Thoracic aorta (tissue), 2 donors: ENCODE results near the gene NOS1AP. TPM values are rescaled to one million over a fixed set of nuclear protein-coding genes. Genes with fewer than 3 reads are reported as not detected.

ENCODE experiments used
- ATAC-seq: fragments of 150-250 bp; one replicate; pipeline ENCODE4 v1.8.0; 2017; ENCODE audit warnings: low read depth; ENCODE audit not compliant: insufficient number of reproducible peaks, low FRiP score
- DNase-seq: peaks from one replicate; pipeline ENCODE4 v3.0.0-alpha.2; 2020; ENCODE audit warnings: low spot score
- H3K27ac ChIP-seq, 2 donors: fragments of 200-600 bp; sonication (generic); 1 replicate in 1 of 2; 2 replicates in 1 of 2; pipeline ENCODE4 v1.5.1; 2016; ENCODE audit warnings: mild to moderate bottlenecking in 2 of 2, moderate library complexity in 2 of 2
- H3K27me3 ChIP-seq: fragments of 200-600 bp; sonication (generic); replicated peaks from 2 replicates; pipeline ENCODE4 v1.6.0; 2016; ENCODE audit warnings: mild to moderate bottlenecking; ENCODE audit not compliant: insufficient read depth
- H3K36me3 ChIP-seq: fragments of 200-600 bp; sonication (generic); one replicate; pipeline ENCODE4 v1.5.1; 2016
- H3K4me1 ChIP-seq, 2 donors: fragments of 200-600 bp; sonication (generic); 1 replicate in 1 of 2; 2 replicates in 1 of 2; pipeline versions ENCODE4 v1.5.1 to v1.6.0; 2016; ENCODE audit warnings: low read depth in 2 of 2, mild to moderate bottlenecking in 1 of 2; ENCODE audit not compliant: control insufficient read depth in 1 of 2
- H3K4me3 ChIP-seq: fragments of 200-600 bp; sonication (generic); 2 replicates; pipeline ENCODE4 v1.5.1; 2016; ENCODE audit warnings: mild to moderate bottlenecking
- H3K9me3 ChIP-seq: fragments of 200-600 bp; sonication (generic); 2 replicates; pipeline ENCODE4 v1.5.1; 2016
- total RNA-seq, 2 donors: library from RNA; depleted of rRNA; stranded (reverse); fragments of >200 nt; gene quantifications; one replicate each; pipeline versions ENCODE4 v1.1.0 to v1.2.3, GENCODE V29; 2016
- TF ChIP-seq, protein P1 (sequence below): fragments of 200-600 bp; sonication (generic); IDR thresholded peaks from one replicate; pipeline ENCODE4 v1.5.1; 2019; ENCODE audit warnings: antibody characterized with exemption

NOS1AP gene
- total RNA-seq, 2 donors from 2014 or later: 6.3 to 12.2 TPM

GRCh38 chr1:162212713-162213112 is 143.2 kb downstream of the NOS1AP start:
- TF ChIP-seq, protein P1, sequence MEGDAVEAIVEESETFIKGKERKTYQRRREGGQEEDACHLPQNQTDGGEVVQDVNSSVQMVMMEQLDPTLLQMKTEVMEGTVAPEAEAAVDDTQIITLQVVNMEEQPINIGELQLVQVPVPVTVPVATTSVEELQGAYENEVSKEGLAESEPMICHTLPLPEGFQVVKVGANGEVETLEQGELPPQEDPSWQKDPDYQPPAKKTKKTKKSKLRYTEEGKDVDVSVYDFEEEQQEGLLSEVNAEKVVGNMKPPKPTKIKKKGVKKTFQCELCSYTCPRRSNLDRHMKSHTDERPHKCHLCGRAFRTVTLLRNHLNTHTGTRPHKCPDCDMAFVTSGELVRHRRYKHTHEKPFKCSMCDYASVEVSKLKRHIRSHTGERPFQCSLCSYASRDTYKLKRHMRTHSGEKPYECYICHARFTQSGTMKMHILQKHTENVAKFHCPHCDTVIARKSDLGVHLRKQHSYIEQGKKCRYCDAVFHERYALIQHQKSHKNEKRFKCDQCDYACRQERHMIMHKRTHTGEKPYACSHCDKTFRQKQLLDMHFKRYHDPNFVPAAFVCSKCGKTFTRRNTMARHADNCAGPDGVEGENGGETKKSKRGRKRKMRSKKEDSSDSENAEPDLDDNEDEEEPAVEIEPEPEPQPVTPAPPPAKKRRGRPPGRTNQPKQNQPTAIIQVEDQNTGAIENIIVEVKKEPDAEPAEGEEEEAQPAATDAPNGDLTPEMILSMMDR: no peak
- ATAC-seq (no peak), DNase-seq (no peak)
- Histone ChIP-seq H3K36me3 (no peaks in the 10 kb centered on the region), H3K27me3 (no peaks in the 10 kb centered on the region), H3K9me3 (no peaks in the 10 kb centered on the region), H3K27ac (peak overlapping the region in 1 of 2 donors; percentile 60), H3K4me3 (no peak overlapping the region), H3K4me1 (peaks cover 17 to 33% of the 10 kb centered on the region in 2 donors)

DNA sequence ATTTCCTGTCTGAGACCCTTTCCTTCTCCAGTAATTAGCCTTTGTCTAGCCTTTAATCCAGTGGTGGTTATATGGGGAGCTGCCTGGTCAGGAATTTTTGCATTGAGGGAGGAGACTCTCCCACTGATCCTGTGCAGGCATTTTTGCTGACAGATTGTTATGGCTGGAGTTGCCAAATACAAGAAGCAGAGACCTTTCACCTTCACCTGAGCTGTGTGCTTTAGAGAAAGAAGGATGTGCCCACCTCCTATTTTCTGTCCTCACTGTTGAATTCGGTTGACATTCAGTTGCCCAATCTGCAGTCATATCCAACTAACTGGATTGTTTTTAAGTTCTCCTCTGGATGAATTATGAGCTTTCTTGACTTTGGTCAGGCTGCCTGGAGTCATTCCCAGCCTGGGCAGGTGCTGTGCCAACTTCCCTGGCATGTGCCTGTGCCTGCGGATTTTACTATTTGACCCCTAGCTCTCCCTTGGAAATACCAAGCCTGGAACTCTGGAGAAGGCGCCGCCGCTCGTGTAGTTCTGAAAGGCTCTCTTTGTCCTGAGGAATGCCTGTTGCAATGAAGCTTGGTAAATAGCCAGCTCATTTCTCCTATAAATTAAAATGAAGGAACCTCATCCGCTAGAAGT is 143.9 kb downstream of the NOS1AP start:
- Histone ChIP-seq H3K4me1 (peaks cover 18 to 35% of the 10 kb centered on the region in 2 donors), H3K27ac (peak overlapping the region; percentile 57 to 60), H3K27me3 (no peaks in the 10 kb centered on the region), H3K36me3 (no peaks in the 10 kb centered on the region), H3K9me3 (no peaks in the 10 kb centered on the region), H3K4me3 (no peak overlapping the region)
- TF ChIP-seq, protein P1: no peak
- peak; percentile 20 for DNase-seq
- peak; percentile 62 for ATAC-seq

DNA sequence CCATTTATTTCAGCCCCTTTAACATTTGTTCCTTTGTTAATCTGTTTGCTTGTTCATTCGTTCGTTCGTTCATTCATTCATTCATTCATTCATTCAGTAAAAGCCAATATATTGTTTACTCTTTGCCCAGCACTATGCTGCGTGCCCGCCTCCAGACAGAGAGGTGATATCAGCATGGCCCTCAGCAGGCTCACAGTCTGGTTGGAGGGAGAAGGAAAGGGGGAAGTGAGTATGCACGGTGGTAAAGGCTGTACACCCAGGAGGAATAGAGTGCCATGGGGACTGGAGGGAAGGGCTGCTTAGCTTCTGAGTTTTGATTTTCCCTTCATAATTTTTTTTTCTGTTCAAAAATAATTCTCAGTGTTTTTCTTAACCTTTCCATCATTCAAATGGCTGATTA is 144.7 kb downstream of the NOS1AP start:
- peak overlapping the region in 1 of 2 donors; percentile 60 for H3K27ac ChIP-seq
- H3K4me1 ChIP-seq: peaks cover 18 to 37% of the 10 kb centered on the region in 2 donors
- no peaks in the 10 kb centered on the region for H3K9me3 ChIP-seq
- no peak for ATAC-seq
- TF ChIP-seq, protein P1: no peak
- H3K36me3 ChIP-seq: no peaks in the 10 kb centered on the region
- no peaks in the 10 kb centered on the region for H3K27me3 ChIP-seq
- no peak for DNase-seq
- no peak overlapping the region for H3K4me3 ChIP-seq

DNA sequence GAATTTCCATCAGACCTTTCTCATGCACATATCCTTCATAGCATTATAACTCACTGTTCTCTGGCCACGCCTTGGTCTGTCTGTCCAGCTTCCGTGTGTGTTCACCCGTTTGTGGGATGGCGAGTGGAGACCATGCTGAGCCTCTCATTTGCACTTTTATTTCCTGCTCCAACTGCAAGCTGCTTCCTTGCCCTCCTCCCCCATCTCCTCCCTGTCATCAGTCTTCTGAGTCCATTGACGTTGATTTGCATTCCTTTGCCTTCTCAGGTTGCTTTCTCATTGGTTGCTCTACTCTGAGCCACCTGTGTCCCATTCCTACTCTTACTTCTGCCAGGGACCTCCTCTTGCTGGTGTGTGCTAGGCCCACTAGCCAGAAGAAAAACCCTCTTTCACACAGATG is 146.4 kb downstream of the NOS1AP start:
- no peak overlapping the region for H3K4me3 ChIP-seq
- no peaks in the 10 kb centered on the region for H3K9me3 ChIP-seq
- H3K4me1 ChIP-seq: peaks cover 18 to 37% of the 10 kb centered on the region in 2 donors
- DNase-seq (no peak), ATAC-seq (no peak)
- H3K36me3 ChIP-seq: no peaks in the 10 kb centered on the region
- H3K27ac ChIP-seq: no peak overlapping the region
- TF ChIP-seq, protein P1: no peak
- H3K27me3 ChIP-seq: no peaks in the 10 kb centered on the region

DNA sequence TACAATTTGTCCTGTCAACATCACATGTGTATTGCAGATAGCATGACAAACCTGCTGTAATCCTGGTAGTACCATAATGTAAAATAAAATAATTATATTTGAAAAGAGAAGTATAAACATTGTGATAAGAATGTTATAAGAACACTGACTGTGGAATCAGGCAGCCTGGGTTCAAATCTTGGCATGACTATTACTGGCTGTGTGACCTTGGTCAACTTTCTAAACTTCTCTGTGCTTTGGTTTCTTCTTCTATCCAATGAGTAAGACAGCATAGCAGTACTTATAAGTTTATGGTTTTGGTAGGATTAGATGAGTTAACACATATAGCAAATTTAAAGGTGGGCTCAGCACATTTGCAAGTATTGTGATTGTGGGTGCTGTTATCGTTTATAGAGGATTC is 147.1 kb downstream of the NOS1AP start:
- TF ChIP-seq, protein P1: no peak
- Histone ChIP-seq H3K36me3 (no peaks in the 10 kb centered on the region), H3K27me3 (no peaks in the 10 kb centered on the region), H3K4me1 (peaks cover 18 to 37% of the 10 kb centered on the region in 2 donors), H3K4me3 (no peak overlapping the region), H3K9me3 (no peaks in the 10 kb centered on the region), H3K27ac (no peak overlapping the region)
- ATAC-seq (no peak), DNase-seq (no peak)
